ENCODE data around the gene RAPGEF5. TPM values are rescaled to one million over a fixed set of nuclear protein-coding genes. Genes with fewer than 3 reads are reported as not detected.

Gene RAPGEF5
- total and polyA plus RNA-seq, 12 donors, result 5.1 to 87.0 (median 26.0) TPM

GRCh38 chr7:22387583-22387982 is 30.6 kb upstream of the RAPGEF5 start:
- H3K27ac ChIP-seq, result no peak overlapping the region
- no peaks in the 10 kb centered on the region for H3K4me1 ChIP-seq (replicated peaks in 1 of 2)
- no peaks in the 10 kb centered on the region for H3K27me3 ChIP-seq
- intact Hi-C loops (cut with DNase I), result no loop called here
- H3K4me3 ChIP-seq, result no peak overlapping the region
- peak in 5 of 7 donors; percentile 11 to 52 (median 19) for DNase-seq
- TF ChIP-seq POLR2A (IDR thresholded peaks at IDR 0.05) (no peak), CTCF (IDR thresholded peaks at IDR 0.05) (no peak)
- H3K36me3 ChIP-seq (replicated peaks in 1 of 2), result no peaks in the 10 kb centered on the region
- no peaks in the 10 kb centered on the region for H3K9me3 ChIP-seq (replicated peaks in 1 of 3)
- WGBS, 4 donors, result 37 to 52% (median 45%) methylated on average over 4 of the region's 4 CpGs

GRCh38 chr7:22386865-22387264 is 29.9 kb upstream of the RAPGEF5 start:
- Histone ChIP-seq H3K4me3 (no peak overlapping the region), H3K9me3 (replicated peaks in 1 of 3) (no peaks in the 10 kb centered on the region), H3K27me3 (no peaks in the 10 kb centered on the region), H3K36me3 (replicated peaks in 1 of 2) (no peaks in the 10 kb centered on the region), H3K27ac (no peak overlapping the region), H3K4me1 (replicated peaks in 1 of 2) (no peaks in the 10 kb centered on the region)
- WGBS, 4 donors, result 50 to 82% (median 73%) methylated on average over 1 of the region's 1 CpG
- intact Hi-C loops (cut with DNase I), result no loop called here
- no peak for DNase-seq
- TF ChIP-seq CTCF (IDR thresholded peaks at IDR 0.05) (no peak), POLR2A (IDR thresholded peaks at IDR 0.05) (no peak)

GRCh38 chr7:22386206-22386858 is 29.4 kb upstream of the RAPGEF5 start:
- intact Hi-C loops (cut with DNase I), result no loop called here
- 82 to 99% (median 91%) methylated on average over 2 of the region's 2 CpGs for WGBS, 4 donors
- DNase-seq, result no peak
- no peak overlapping the region for H3K27ac ChIP-seq
- H3K36me3 ChIP-seq (replicated peaks in 1 of 2), result no peaks in the 10 kb centered on the region
- no peaks in the 10 kb centered on the region for H3K9me3 ChIP-seq (replicated peaks in 1 of 3)
- H3K4me3 ChIP-seq, result no peak overlapping the region
- no peaks in the 10 kb centered on the region for H3K27me3 ChIP-seq
- TF ChIP-seq CTCF (IDR thresholded peaks at IDR 0.05) (no peak), POLR2A (IDR thresholded peaks at IDR 0.05) (no peak)
- H3K4me1 ChIP-seq (replicated peaks in 1 of 2), result no peaks in the 10 kb centered on the region

GRCh38 chr7:22385326-22385725 is 28.4 kb upstream of the RAPGEF5 start:
- WGBS, 4 donors, result 79 to 87% (median 84%) methylated on average over 4 of the region's 4 CpGs
- Histone ChIP-seq H3K4me1 (replicated peaks in 1 of 2) (no peaks in the 10 kb centered on the region), H3K27ac (no peak overlapping the region), H3K4me3 (no peak overlapping the region), H3K9me3 (replicated peaks in 1 of 3) (no peaks in the 10 kb centered on the region), H3K36me3 (replicated peaks in 1 of 2) (no peaks in the 10 kb centered on the region), H3K27me3 (no peaks in the 10 kb centered on the region)
- TF ChIP-seq CTCF (IDR thresholded peaks at IDR 0.05), result no peak
- no peak for TF ChIP-seq POLR2A (IDR thresholded peaks at IDR 0.05)
- intact Hi-C loops (cut with DNase I), result no loop called here
- no peak for DNase-seq
